HepG2 (cell line): ENCODE results near the gene CRKL. TPM values are rescaled to one million over a fixed set of nuclear protein-coding genes. Genes with fewer than 3 reads are reported as not detected.
A peak's percentile ranks its signal among the peaks of the same experiment; 100 is the strongest.

Experiments used
- BRD4 ChIP-seq: sonication (generic); formaldehyde crosslinking; IDR thresholded peaks from 2 replicates; pipeline ENCODE4 v1.4.0; 2020; ENCODE audit warnings: missing genetic modification reagents
- CBX2 ChIP-seq, 2 experiments: fragments of 200-600 bp in 1 of 2; sonication (generic); formaldehyde crosslinking in 1 of 2; IDR thresholded peaks; 2 replicates each; pipeline versions ENCODE4 v1.7.0 to v1.8.1; 2018 to 2022; ENCODE audit warnings: low read depth in 2 of 2, low read length in 1 of 2, mild to moderate bottlenecking in 1 of 2, missing genetic modification reagents in 1 of 2
- CC2D1A ChIP-seq: sonication (generic); formaldehyde crosslinking; IDR thresholded peaks from 2 replicates; pipeline ENCODE4 v1.8.1; 2023; ENCODE audit warnings: mild to moderate bottlenecking, missing genetic modification reagents
- HOXD1 ChIP-seq: sonication (generic); formaldehyde crosslinking; IDR thresholded peaks from 2 replicates; pipeline ENCODE4 v1.5.0; 2020; ENCODE audit warnings: missing genetic modification reagents
- JUN ChIP-seq: sonication (generic); formaldehyde crosslinking; IDR thresholded peaks from 2 replicates; pipeline ENCODE4 v1.4.0; 2020; ENCODE audit warnings: mild to moderate bottlenecking, missing genetic modification reagents
- NRL ChIP-seq: sonication (generic); formaldehyde crosslinking; IDR thresholded peaks from 2 replicates; pipeline ENCODE4 v1.5.0; 2020; ENCODE audit warnings: missing genetic modification reagents, mild to moderate bottlenecking, moderate library complexity, borderline replicate concordance
- REPIN1 ChIP-seq: sonication (generic); formaldehyde crosslinking; IDR thresholded peaks from 2 replicates; pipeline ENCODE4 v1.8.0; 2022; ENCODE audit warnings: missing genetic modification reagents, low read depth, mild to moderate bottlenecking, borderline replicate concordance
- U2AF1 ChIP-seq: fragments of 200-400 bp; formaldehyde crosslinking; optimal IDR thresholded peaks from 2 replicates; pipeline ENCODE3; 2017; ENCODE audit warnings: mild to moderate bottlenecking, low read depth, low read length
- XRCC5 ChIP-seq: fragments of 200-400 bp; formaldehyde crosslinking; optimal IDR thresholded peaks from 2 replicates; pipeline ENCODE3; 2017; ENCODE audit warnings: mild to moderate bottlenecking, low read length
- ZNF205 ChIP-seq: IDR thresholded peaks from 2 replicates; pipeline ENCODE4 v1.6.1; 2018; ENCODE audit warnings: missing biosample characterization, missing genetic modification reagents
- ZNF333 ChIP-seq: sonication (generic); formaldehyde crosslinking; IDR thresholded peaks from 2 replicates; pipeline ENCODE4 v1.4.0; 2020; ENCODE audit warnings: mild to moderate bottlenecking, missing genetic modification reagents, borderline replicate concordance
- ZNF44 ChIP-seq: sonication (generic); formaldehyde crosslinking; IDR thresholded peaks from 2 replicates; pipeline ENCODE4 v1.5.1; 2020; ENCODE audit warnings: mild to moderate bottlenecking, missing genetic modification reagents
- ZNF605 ChIP-seq: sonication (generic); formaldehyde crosslinking; IDR thresholded peaks from 2 replicates; pipeline ENCODE4 v1.8.0; 2022; ENCODE audit warnings: mild to moderate bottlenecking, missing genetic modification reagents
- ZNF772 ChIP-seq: sonication (generic); formaldehyde crosslinking; IDR thresholded peaks from 2 replicates; pipeline ENCODE4 v1.5.0; 2020; ENCODE audit warnings: mild to moderate bottlenecking, missing genetic modification reagents
- ZNF782 ChIP-seq: sonication (generic); formaldehyde crosslinking; IDR thresholded peaks from 2 replicates; pipeline ENCODE4 v1.4.0; 2020; ENCODE audit warnings: missing genetic modification reagents, mild to moderate bottlenecking, borderline replicate concordance
- ZSCAN12 ChIP-seq: sonication (generic); formaldehyde crosslinking; IDR thresholded peaks from 2 replicates; pipeline ENCODE4 v1.9.0; 2021; ENCODE audit warnings: mild to moderate bottlenecking, missing genetic modification reagents
- ZSCAN25 ChIP-seq: sonication (generic); formaldehyde crosslinking; IDR thresholded peaks from 2 replicates; pipeline ENCODE4 v1.8.0; 2022; ENCODE audit warnings: mild to moderate bottlenecking, missing genetic modification reagents
- polyA plus RNA-seq, 8 experiments: library from polyadenylated mRNA; depleted of rRNA in 3 of 8; stranded (reverse) in 7 of 8; unstranded in 1 of 8; fragments of >200 nt; fragmentation: Illumina TruSeq in 4 of 8; extraction: Trizol in 4 of 8; gene quantifications; 2 replicates each; pipeline versions ENCODE4 v1.2.1 to v1.2.3, GENCODE V29; 2011 to 2016; ENCODE audit warnings: low read depth in 4 of 8, missing spikeins in 1 of 8, mixed read lengths in 1 of 8; ENCODE audit not compliant: insufficient read depth in 1 of 8
- total RNA-seq, 5 experiments: library from RNA; depleted of rRNA; stranded (reverse); fragments of >200 nt; fragmentation: Illumina TruSeq; extraction: Trizol; gene quantifications; 2 replicates each; pipeline ENCODE4 v1.2.3, GENCODE V29; 2016; ENCODE audit warnings: low read depth in 1 of 5
- TF ChIP-seq, protein P1 (sequence below): sonication (generic); formaldehyde crosslinking; conservative IDR thresholded peaks from 2 replicates; pipeline ENCODE4 v1.5.0; 2020; ENCODE audit warnings: missing genetic modification reagents
- TF ChIP-seq, protein P2 (sequence below): sonication (generic); formaldehyde crosslinking; conservative IDR thresholded peaks from 2 replicates; pipeline ENCODE4 v1.4.0; 2020; ENCODE audit warnings: missing genetic modification reagents
- TF ChIP-seq, protein P3 (sequence below): sonication (generic); formaldehyde crosslinking; IDR thresholded peaks from 2 replicates; pipeline ENCODE4 v1.5.0; 2020; ENCODE audit warnings: missing genetic modification reagents
- TF ChIP-seq, protein P4 (sequence below): sonication (generic); formaldehyde crosslinking; conservative IDR thresholded peaks from 2 replicates; pipeline ENCODE4 v1.4.0; 2020; ENCODE audit warnings: mild to moderate bottlenecking, missing genetic modification reagents, moderate library complexity

The CRKL gene
- total and polyA plus RNA-seq, 2 of the 13 experiments (the other 11 are each of a cell fraction or from before 2014, with no cell fraction given) = 37.4 to 60.6 TPM

DNA sequence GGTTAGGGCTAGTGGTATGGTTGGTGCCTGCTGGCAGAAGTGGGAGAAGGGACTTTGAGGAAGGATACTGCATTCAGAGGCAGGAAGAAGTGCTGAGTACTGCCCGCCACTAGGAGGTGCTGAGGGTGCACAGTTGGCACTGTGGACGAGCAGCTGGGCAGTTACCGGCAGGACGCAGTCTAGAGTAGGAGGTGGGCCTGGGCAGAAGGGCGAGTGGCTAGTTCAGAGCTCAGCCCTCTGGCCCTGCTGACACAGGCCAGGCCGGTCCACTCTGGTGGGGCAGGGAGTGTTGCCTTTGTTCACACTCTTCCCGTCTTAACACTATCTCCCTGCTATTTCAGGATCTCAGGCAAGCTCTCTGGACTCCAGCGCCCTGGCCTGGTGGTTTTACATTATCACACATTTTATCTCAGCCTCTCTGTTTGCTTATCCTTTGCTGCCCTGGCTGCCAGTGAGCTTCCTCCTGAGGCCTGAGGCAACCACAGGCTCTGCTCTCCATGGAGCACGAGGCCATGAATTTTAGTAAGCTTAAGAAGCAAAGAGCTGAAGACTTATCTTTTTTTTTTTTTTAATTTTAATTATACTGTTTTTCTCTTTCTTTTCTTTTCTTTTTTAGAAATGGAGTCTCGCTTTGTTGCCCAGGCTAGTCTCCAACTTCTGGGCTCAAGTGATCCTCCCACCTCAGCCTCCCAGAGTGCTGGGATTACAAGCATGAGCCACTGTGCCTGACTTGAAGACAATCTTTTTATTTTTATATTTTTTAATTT, 31.5 kb upstream of the CRKL start (continued):
- TF ChIP-seq, protein P1, sequence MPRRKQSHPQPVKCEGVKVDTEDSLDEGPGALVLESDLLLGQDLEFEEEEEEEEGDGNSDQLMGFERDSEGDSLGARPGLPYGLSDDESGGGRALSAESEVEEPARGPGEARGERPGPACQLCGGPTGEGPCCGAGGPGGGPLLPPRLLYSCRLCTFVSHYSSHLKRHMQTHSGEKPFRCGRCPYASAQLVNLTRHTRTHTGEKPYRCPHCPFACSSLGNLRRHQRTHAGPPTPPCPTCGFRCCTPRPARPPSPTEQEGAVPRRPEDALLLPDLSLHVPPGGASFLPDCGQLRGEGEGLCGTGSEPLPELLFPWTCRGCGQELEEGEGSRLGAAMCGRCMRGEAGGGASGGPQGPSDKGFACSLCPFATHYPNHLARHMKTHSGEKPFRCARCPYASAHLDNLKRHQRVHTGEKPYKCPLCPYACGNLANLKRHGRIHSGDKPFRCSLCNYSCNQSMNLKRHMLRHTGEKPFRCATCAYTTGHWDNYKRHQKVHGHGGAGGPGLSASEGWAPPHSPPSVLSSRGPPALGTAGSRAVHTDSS (CRISPR knock-in tag) = no peak
- TF ChIP-seq ZNF605 = peak; percentile 59
- TF ChIP-seq REPIN1 = peak; percentile 92
- TF ChIP-seq BRD4 (CRISPR knock-in tag) = no peak
- peak; percentile 29; the same call in 1 of the 2 replicates for TF ChIP-seq ZSCAN25 (CRISPR knock-in tag)
- TF ChIP-seq ZNF205 (CRISPR knock-in tag) = peak; percentile 59; the same call in 1 of the 2 replicates
- TF ChIP-seq NRL (CRISPR knock-in tag) = no peak
- TF ChIP-seq U2AF1 = no peak
- TF ChIP-seq ZNF333 (CRISPR knock-in tag) = no peak
- no peak for TF ChIP-seq HOXD1 (CRISPR knock-in tag)
- TF ChIP-seq, protein P2, sequence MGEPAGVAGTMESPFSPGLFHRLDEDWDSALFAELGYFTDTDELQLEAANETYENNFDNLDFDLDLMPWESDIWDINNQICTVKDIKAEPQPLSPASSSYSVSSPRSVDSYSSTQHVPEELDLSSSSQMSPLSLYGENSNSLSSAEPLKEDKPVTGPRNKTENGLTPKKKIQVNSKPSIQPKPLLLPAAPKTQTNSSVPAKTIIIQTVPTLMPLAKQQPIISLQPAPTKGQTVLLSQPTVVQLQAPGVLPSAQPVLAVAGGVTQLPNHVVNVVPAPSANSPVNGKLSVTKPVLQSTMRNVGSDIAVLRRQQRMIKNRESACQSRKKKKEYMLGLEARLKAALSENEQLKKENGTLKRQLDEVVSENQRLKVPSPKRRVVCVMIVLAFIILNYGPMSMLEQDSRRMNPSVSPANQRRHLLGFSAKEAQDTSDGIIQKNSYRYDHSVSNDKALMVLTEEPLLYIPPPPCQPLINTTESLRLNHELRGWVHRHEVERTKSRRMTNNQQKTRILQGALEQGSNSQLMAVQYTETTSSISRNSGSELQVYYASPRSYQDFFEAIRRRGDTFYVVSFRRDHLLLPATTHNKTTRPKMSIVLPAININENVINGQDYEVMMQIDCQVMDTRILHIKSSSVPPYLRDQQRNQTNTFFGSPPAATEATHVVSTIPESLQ (CRISPR knock-in tag) = no peak
- TF ChIP-seq CC2D1A (CRISPR knock-in tag) = no peak
- TF ChIP-seq ZNF44 (CRISPR knock-in tag) = no peak
- TF ChIP-seq ZNF772 (CRISPR knock-in tag) = peak; percentile 83
- TF ChIP-seq, protein P3, sequence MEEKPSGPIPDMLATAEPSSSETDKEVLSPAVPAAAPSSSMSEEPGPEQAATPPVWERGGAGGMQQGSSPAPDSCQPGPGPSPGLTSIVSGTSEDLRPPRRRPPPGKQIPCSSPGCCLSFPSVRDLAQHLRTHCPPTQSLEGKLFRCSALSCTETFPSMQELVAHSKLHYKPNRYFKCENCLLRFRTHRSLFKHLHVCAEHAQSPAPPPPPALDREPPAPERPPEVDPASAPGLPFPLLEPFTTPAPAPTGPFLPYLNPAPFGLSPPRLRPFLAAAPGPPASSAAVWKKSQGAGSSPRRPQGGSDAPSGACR (CRISPR knock-in tag) = peak; percentile 70
- no peak; the same call in 1 of the 2 replicates for TF ChIP-seq ZNF782
- TF ChIP-seq JUN (CRISPR knock-in tag) = no peak
- TF ChIP-seq CBX2 (IDR thresholded peaks at IDR 0.05; ENCODE audit: low read depth, low read length) = no peak
- no peak for TF ChIP-seq CBX2 (CRISPR knock-in tag; IDR thresholded peaks at IDR 0.05; ENCODE audit: low read depth)
- TF ChIP-seq, protein P4, sequence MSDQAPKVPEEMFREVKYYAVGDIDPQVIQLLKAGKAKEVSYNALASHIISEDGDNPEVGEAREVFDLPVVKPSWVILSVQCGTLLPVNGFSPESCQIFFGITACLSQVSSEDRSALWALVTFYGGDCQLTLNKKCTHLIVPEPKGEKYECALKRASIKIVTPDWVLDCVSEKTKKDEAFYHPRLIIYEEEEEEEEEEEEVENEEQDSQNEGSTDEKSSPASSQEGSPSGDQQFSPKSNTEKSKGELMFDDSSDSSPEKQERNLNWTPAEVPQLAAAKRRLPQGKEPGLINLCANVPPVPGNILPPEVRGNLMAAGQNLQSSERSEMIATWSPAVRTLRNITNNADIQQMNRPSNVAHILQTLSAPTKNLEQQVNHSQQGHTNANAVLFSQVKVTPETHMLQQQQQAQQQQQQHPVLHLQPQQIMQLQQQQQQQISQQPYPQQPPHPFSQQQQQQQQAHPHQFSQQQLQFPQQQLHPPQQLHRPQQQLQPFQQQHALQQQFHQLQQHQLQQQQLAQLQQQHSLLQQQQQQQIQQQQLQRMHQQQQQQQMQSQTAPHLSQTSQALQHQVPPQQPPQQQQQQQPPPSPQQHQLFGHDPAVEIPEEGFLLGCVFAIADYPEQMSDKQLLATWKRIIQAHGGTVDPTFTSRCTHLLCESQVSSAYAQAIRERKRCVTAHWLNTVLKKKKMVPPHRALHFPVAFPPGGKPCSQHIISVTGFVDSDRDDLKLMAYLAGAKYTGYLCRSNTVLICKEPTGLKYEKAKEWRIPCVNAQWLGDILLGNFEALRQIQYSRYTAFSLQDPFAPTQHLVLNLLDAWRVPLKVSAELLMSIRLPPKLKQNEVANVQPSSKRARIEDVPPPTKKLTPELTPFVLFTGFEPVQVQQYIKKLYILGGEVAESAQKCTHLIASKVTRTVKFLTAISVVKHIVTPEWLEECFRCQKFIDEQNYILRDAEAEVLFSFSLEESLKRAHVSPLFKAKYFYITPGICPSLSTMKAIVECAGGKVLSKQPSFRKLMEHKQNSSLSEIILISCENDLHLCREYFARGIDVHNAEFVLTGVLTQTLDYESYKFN (CRISPR knock-in tag) = peak; percentile 59; the same call in 1 of the 2 replicates
- TF ChIP-seq XRCC5 = peak; percentile 91
- TF ChIP-seq ZSCAN12 (CRISPR knock-in tag) = no peak
